GM23338 (cell line): ENCODE results near the gene POPDC2. TPM values are rescaled to one million over a fixed set of nuclear protein-coding genes. Genes with fewer than 3 reads are reported as not detected.

Experiments
- ATAC-seq: fragments of 200-7000 bp; cut with Tn5 transposase; 3 replicates; pipeline ENCODE4 v1.9.1; 2020
- DNase-seq: peaks from one replicate; pipeline ENCODE4 v3.0.0-alpha.2; 2015; ENCODE audit warnings: low spot score
- H2AFZ ChIP-seq: fragments of 200-600 bp; sonication (generic); 2 replicates; pipeline ENCODE4 v1.8.0; 2016; ENCODE audit warnings: antibody characterized with exemption, mild to moderate bottlenecking, moderate library complexity
- H3F3A ChIP-seq: fragments of 200-600 bp; sonication (generic); replicated peaks from 2 replicates; pipeline ENCODE4 v1.8.0; 2017; ENCODE audit warnings: antibody characterized with exemption, mixed run types, low read depth
- H3K27ac ChIP-seq: fragments of 200-600 bp; sonication (generic); 2 replicates; pipeline ENCODE4 v1.6.1; 2016; ENCODE audit warnings: low read depth
- H3K27me3 ChIP-seq: fragments of 200-600 bp; sonication (generic); 2 replicates; pipeline ENCODE4 v1.8.0; 2016; ENCODE audit warnings: mild to moderate bottlenecking, mixed run types, moderate library complexity; ENCODE audit not compliant: insufficient read depth
- H3K36me3 ChIP-seq: fragments of 200-600 bp; sonication (generic); 2 replicates; pipeline ENCODE4 v1.8.0; 2016; ENCODE audit warnings: mild to moderate bottlenecking; ENCODE audit not compliant: insufficient read depth
- H3K4me1 ChIP-seq: fragments of 200-600 bp; sonication (generic); 2 replicates; pipeline ENCODE4 v1.8.0; 2016; ENCODE audit warnings: mild to moderate bottlenecking, moderate library complexity; ENCODE audit not compliant: insufficient read depth
- H3K4me2 ChIP-seq: fragments of 200-600 bp; sonication (generic); 2 replicates; pipeline ENCODE4 v1.7.1; 2017; ENCODE audit warnings: mixed run types
- H3K4me3 ChIP-seq: fragments of 200-600 bp; sonication (generic); 2 replicates; pipeline ENCODE4 v1.6.1; 2016; ENCODE audit warnings: mixed run types
- H3K79me2 ChIP-seq: fragments of 200-600 bp; sonication (generic); replicated peaks from 2 replicates; pipeline ENCODE4 v1.8.0; 2017; ENCODE audit warnings: mild to moderate bottlenecking; ENCODE audit not compliant: insufficient read depth
- H3K9me2 ChIP-seq: fragments of 200-600 bp; sonication (generic); 2 replicates; pipeline ENCODE4 v1.8.0; 2017; ENCODE audit not compliant: insufficient read depth
- H4K20me1 ChIP-seq: fragments of 200-600 bp; sonication (generic); replicated peaks from 2 replicates; pipeline ENCODE4 v1.8.0; 2017; ENCODE audit warnings: mild to moderate bottlenecking; ENCODE audit not compliant: insufficient read depth
- H3K27ac Mint-ChIP-seq: 2 replicates; pipeline ENCODE4 v1.8.0; 2020; ENCODE audit warnings: inconsistent platforms, mild to moderate bottlenecking, moderate library complexity, mixed read lengths
- H3K27me3 Mint-ChIP-seq: 3 replicates; pipeline ENCODE4 v1.8.0; 2022; ENCODE audit warnings: low read depth, mild to moderate bottlenecking, moderate library complexity, mixed read lengths, inconsistent platforms; ENCODE audit not compliant: insufficient read depth, poor library complexity
- H3K36me3 Mint-ChIP-seq: 3 replicates; pipeline ENCODE4 v1.8.0; 2021; ENCODE audit warnings: low read depth, mild to moderate bottlenecking, inconsistent platforms, moderate library complexity, mixed read lengths
- H3K4me1 Mint-ChIP-seq: 3 replicates; pipeline ENCODE4 v1.8.0; 2020; ENCODE audit warnings: mild to moderate bottlenecking, inconsistent platforms, mixed read lengths
- H3K4me3 Mint-ChIP-seq: 3 replicates; pipeline ENCODE4 v1.8.0; 2021; ENCODE audit warnings: moderate library complexity, mild to moderate bottlenecking, inconsistent platforms, mixed read lengths
- H3K9me3 Mint-ChIP-seq: 3 replicates; pipeline ENCODE4 v1.8.0; 2020; ENCODE audit warnings: moderate library complexity, mild to moderate bottlenecking, inconsistent platforms, mixed read lengths
- CREB1 ChIP-seq: fragments of 250-450 bp; sonication (Bioruptor Pico); IDR thresholded peaks from 2 replicates; pipeline ENCODE4 v1.5.0; 2020; ENCODE audit warnings: low read depth, mild to moderate bottlenecking, moderate library complexity
- CTCF ChIP-seq, 2 experiments: fragments of 200-600 bp in 1 of 2; sonication (generic) in 1 of 2; conservative IDR thresholded peaks; 2 replicates each; pipeline versions ENCODE4 v1.5.1 to v1.6.1; 2016 to 2017; ENCODE audit warnings: antibody characterized with exemption in 2 of 2, low read depth in 2 of 2, mild to moderate bottlenecking in 2 of 2, moderate library complexity in 1 of 2
- EZH2 ChIP-seq: fragments of 200-600 bp; sonication (generic); IDR thresholded peaks from one replicate; pipeline ENCODE4 v1.8.0; 2017; ENCODE audit warnings: antibody characterized with exemption, mild to moderate bottlenecking, low read depth; ENCODE audit not compliant: unreplicated experiment
- EZH2phosphoT487 ChIP-seq: fragments of 200-600 bp; sonication (generic); IDR thresholded peaks from one replicate; pipeline ENCODE4 v1.8.1; 2018; ENCODE audit warnings: antibody characterized with exemption; ENCODE audit not compliant: unreplicated experiment
- JUNB ChIP-seq: IDR thresholded peaks from one replicate; pipeline ENCODE4 v1.6.1; 2016; ENCODE audit warnings: antibody characterized with exemption; ENCODE audit not compliant: unreplicated experiment
- NANOG ChIP-seq: IDR thresholded peaks from 2 replicates; pipeline ENCODE4 v1.6.1; 2016; ENCODE audit warnings: antibody characterized with exemption, borderline replicate concordance
- POLR2AphosphoS5 ChIP-seq: IDR thresholded peaks from 2 replicates; pipeline ENCODE4 v1.6.1; 2016; ENCODE audit warnings: antibody characterized with exemption, low read depth
- REST ChIP-seq: IDR thresholded peaks from one replicate; pipeline ENCODE4 v1.6.1; 2018; ENCODE audit warnings: antibody characterized with exemption; ENCODE audit not compliant: unreplicated experiment
- STAT1 ChIP-seq: IDR thresholded peaks from one replicate; pipeline ENCODE4 v1.6.1; 2016; ENCODE audit warnings: antibody characterized with exemption; ENCODE audit not compliant: unreplicated experiment
- ZNF114 ChIP-seq: fragments of 250-450 bp; sonication (Bioruptor Pico); IDR thresholded peaks from 2 replicates; pipeline ENCODE4 v1.5.0; 2020; ENCODE audit warnings: mild to moderate bottlenecking, moderate library complexity
- ZNF331 ChIP-seq: fragments of 250-450 bp; sonication (Bioruptor Pico); IDR thresholded peaks from 2 replicates; pipeline ENCODE4 v1.5.0; 2020; ENCODE audit warnings: low read depth, mild to moderate bottlenecking, moderate library complexity
- ZNF462 ChIP-seq: fragments of 250-450 bp; sonication (Bioruptor Pico); IDR thresholded peaks from 2 replicates; pipeline ENCODE4 v1.5.0; 2020; ENCODE audit warnings: mild to moderate bottlenecking, moderate library complexity
- polyA plus RNA-seq: library from polyadenylated mRNA; unstranded; fragments of >200 nt; fragmentation: Nextera tagmentation; extraction: Ambion mirVana; gene quantifications from 2 replicates; pipeline ENCODE4 v1.2.1, GENCODE V29; 2016
- total RNA-seq: library from RNA; depleted of rRNA; stranded (reverse); fragments of >200 nt; shearing (Covaris generic); gene quantifications from 2 replicates; pipeline ENCODE4 v1.2.3, GENCODE V29; 2014
- TF ChIP-seq, protein P1 (sequence below): IDR thresholded peaks from 2 replicates; pipeline ENCODE4 v1.6.1; 2016; ENCODE audit warnings: antibody characterized with exemption

POPDC2 gene
- total and polyA plus RNA-seq, 2 experiments from 2014 or later = 0.36 TPM; not detected in 1

DNA sequence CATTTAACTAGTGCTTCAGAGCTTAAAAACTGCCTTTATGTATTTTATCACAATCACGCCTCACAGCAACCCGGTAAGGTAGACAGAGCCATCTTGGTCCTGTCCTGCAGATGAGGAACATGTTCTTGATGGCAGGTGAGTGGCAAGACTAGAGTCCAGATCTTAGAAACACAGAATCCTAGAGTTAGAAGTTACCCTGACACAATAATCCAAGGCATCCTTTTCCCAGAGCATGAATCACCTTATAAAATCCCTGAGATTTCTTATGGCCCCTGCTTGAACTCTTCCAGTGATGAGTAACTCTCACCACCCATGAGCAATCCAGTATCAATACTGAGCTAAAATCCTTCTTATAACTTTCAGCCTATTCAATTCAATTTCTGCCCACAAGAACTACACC, 16.9 kb downstream of the POPDC2 start:
- no peak for DNase-seq
- H2AFZ ChIP-seq = peak overlapping the region; percentile 56
- no peak overlapping the region for H3K27ac Mint-ChIP-seq
- H3F3A ChIP-seq = no peaks in the 10 kb centered on the region
- H4K20me1 ChIP-seq = no peaks in the 10 kb centered on the region
- H3K27ac ChIP-seq = no peak overlapping the region
- H3K27me3 Mint-ChIP-seq = peaks cover 2% of the 10 kb centered on the region
- H3K9me2 ChIP-seq = peaks cover 6% of the 10 kb centered on the region
- no peak overlapping the region for H3K4me3 ChIP-seq
- H3K36me3 ChIP-seq = no peaks in the 10 kb centered on the region
- no peaks in the 10 kb centered on the region for H3K36me3 Mint-ChIP-seq
- no peak for TF ChIP-seq ZNF331 (CRISPR knock-in tag)
- TF ChIP-seq JUNB = no peak
- no peak for TF ChIP-seq EZH2phosphoT487
- TF ChIP-seq ZNF462 (CRISPR knock-in tag) = no peak
- TF ChIP-seq NANOG = no peak
- TF ChIP-seq CREB1 (CRISPR knock-in tag) = no peak
- no peak for TF ChIP-seq CTCF (conservative IDR thresholded peaks at IDR 0.05; ENCODE audit: low read depth in 2 of 2)
- TF ChIP-seq, protein P1, sequence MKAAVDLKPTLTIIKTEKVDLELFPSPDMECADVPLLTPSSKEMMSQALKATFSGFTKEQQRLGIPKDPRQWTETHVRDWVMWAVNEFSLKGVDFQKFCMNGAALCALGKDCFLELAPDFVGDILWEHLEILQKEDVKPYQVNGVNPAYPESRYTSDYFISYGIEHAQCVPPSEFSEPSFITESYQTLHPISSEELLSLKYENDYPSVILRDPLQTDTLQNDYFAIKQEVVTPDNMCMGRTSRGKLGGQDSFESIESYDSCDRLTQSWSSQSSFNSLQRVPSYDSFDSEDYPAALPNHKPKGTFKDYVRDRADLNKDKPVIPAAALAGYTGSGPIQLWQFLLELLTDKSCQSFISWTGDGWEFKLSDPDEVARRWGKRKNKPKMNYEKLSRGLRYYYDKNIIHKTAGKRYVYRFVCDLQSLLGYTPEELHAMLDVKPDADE = no peak
- TF ChIP-seq REST = no peak
- TF ChIP-seq EZH2 = no peak
- TF ChIP-seq STAT1 = no peak
- no peak for TF ChIP-seq POLR2AphosphoS5
- TF ChIP-seq ZNF114 (CRISPR knock-in tag) = no peak
- no peaks in the 10 kb centered on the region for H3K9me3 Mint-ChIP-seq
- H3K4me2 ChIP-seq = no peak overlapping the region
- H3K79me2 ChIP-seq = no peaks in the 10 kb centered on the region
- H3K4me1 ChIP-seq = peaks cover 12% of the 10 kb centered on the region
- no peak for ATAC-seq
- H3K4me1 Mint-ChIP-seq = peaks cover 20% of the 10 kb centered on the region
- H3K4me3 Mint-ChIP-seq = no peak overlapping the region
- H3K27me3 ChIP-seq = no peaks in the 10 kb centered on the region
